GM10266 (cell line): ENCODE results near the gene ADGRG3.

Experiments used
- DNase-seq: peaks from one replicate; pipeline ENCODE4 v3.0.0; 2012; ENCODE audit errors: extremely low spot score
- TF ChIP-seq, protein P1 (sequence below): IDR thresholded peaks from 2 replicates; pipeline ENCODE4 v1.5.1; 2012; ENCODE audit warnings: mild to moderate bottlenecking, low read depth; ENCODE audit not compliant: control insufficient read depth, insufficient read depth; ENCODE audit errors: missing control alignments

Gene ADGRG3

DNA sequence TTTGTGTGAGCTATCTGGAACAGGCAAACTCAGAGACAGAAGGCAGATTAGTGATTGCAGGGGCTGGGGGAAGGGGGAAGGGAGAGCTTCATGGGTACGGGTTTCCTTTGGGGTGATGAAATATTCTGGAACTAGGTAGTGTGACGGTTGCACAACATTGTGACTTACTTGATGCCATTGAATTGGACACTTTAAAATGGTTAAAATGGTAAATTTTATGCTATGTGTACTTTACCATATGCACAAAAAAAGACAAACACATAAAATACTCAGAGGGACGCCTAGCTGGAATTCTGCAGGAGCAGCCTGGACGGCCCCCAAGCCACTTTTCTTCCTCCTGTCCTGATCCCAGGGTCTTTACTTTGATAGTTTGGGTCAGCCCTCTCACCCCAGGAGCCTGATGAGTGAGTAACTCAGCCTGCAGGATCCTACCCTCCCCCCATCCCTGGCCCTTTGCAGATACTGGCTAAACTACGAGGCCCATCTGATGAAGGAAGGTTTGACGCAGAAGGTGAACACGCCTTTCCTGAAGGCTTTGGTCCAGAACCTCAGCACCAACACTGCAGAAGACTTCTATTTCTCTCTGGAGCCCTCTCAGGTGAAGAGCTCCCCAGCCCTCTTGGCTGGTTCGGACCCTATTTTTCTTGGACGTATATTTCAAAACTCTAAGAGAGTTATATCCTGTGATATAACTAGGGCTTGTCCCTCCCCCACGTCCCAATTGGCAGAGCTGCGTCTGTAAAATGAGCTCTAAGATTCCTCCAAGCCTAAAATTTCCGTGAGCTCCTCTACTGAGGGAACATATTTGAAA lies 7.8 kb downstream of the ADGRG3 start:
- TF ChIP-seq, protein P1, sequence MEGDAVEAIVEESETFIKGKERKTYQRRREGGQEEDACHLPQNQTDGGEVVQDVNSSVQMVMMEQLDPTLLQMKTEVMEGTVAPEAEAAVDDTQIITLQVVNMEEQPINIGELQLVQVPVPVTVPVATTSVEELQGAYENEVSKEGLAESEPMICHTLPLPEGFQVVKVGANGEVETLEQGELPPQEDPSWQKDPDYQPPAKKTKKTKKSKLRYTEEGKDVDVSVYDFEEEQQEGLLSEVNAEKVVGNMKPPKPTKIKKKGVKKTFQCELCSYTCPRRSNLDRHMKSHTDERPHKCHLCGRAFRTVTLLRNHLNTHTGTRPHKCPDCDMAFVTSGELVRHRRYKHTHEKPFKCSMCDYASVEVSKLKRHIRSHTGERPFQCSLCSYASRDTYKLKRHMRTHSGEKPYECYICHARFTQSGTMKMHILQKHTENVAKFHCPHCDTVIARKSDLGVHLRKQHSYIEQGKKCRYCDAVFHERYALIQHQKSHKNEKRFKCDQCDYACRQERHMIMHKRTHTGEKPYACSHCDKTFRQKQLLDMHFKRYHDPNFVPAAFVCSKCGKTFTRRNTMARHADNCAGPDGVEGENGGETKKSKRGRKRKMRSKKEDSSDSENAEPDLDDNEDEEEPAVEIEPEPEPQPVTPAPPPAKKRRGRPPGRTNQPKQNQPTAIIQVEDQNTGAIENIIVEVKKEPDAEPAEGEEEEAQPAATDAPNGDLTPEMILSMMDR, result no peak
- DNase-seq, result no peak

GRCh38 chr16:57676553-57677085 lies 8.5 kb downstream of the ADGRG3 start:
- TF ChIP-seq, protein P1, result no peak
- no peak for DNase-seq

DNA sequence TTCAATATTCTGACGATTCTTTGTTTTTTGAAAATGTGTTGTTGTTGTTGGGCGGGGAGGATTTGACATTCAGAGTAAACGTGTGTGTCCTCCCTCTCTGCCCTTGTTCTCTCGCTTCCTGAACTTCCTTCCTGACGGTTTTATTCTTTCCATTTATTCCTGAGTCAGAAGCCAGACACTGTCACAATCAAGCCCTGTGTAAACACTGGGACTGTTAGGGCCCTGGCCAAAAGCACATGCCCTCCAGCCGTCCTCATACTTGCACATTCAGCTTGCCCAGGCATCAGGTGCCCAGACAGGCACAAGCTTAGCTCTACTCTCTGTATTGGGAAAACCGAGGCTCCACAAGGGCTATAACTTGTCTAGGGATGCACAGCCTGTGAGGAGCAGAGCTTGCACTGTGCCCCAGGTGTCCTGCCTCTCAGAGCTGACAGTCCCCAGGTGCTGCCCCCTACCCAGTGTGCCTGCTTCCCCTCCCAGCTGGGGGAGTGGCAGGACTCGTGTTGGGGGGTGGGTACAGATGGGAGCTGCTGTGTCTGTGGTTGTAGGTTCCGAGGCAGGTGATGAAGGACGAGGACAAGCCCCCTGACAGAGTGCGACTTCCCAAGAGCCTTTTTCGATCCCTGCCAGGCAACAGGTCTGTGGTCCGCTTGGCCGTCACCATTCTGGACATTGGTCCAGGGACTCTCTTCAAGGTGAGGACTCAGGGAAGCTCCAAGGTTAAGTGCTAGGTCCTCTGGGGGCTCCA lies 9.7 kb downstream of the ADGRG3 start:
- DNase-seq, result no peak
- TF ChIP-seq, protein P1, result no peak

DNA sequence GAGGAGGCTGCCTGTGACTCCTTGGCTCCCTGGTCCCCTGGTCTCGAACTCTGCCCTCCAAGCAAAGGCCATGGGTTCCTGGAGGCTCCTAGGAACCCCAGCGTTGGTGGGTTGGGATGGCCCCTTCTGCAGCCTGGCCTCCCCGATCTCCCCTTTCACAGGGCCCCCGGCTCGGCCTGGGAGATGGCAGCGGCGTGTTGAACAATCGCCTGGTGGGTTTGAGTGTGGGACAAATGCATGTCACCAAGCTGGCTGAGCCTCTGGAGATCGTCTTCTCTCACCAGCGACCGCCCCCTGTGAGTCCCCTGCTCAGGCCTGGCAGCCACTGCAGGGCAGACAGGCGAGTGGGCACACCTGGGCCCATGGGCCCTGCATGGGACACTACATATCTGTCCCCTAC lies 10.9 kb downstream of the ADGRG3 start:
- no peak for DNase-seq
- TF ChIP-seq, protein P1, result no peak

DNA sequence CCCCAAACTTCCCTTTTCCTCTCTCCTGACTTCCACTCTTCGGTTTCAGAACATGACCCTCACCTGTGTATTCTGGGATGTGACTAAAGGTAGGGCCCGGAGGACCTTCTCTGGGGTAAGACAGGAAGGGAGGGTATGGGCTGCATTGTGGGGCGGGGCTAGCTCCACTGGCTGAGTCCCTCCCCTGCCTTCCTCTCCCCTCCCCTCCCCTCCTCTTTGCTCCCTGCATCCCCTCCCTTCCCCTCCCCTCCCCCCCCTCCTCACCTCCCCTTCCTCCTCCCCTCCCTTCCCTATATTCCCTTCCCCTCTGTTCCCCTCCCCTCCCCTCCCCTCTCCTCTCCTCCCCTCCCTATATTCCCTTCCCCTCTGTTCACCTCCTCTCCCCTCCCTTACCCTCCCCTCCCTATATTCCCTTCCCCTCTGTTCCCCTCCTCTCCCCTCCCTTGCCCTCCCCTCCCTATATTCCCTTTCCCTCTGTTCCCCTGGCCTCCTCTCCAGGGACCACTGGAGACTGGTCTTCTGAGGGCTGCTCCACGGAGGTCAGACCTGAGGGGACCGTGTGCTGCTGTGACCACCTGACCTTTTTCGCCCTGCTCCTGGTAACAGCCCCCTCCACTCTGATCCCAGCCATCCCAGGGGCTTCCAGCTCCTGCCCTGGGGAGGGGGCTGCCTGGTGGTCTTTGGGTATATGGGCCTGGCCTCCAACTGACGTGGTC lies 11.8 kb downstream of the ADGRG3 start:
- DNase-seq, result no peak
- TF ChIP-seq, protein P1, result no peak

- no peak for DNase-seq
- TF ChIP-seq, protein P1, result no peak
Observed at GRCh38 chr16:57680842-57681375, 12.8 kb downstream of the ADGRG3 start.
